Measurements from ENCODE around the gene NXF2B.
"Not testable (repeated sequence)": the region's sequence is repeated elsewhere in the genome, so short reads cannot be mapped to it uniquely, and the experiment has no call there.

GRCh38 chrX:102471762-102472220 lies 32.0 kb upstream of the NXF2B start, which contains the start of gene TCP11X2:
- TF ChIP-seq CTCF, POLR2A (IDR thresholded peaks at IDR 0.05): not testable (repeated sequence)

All from right lobe of liver (tissue), 4 donors.